Upper lobe of left lung (tissue), 6 donors: Measurements from ENCODE around the gene RGS14. TPM values are rescaled to one million over a fixed set of nuclear protein-coding genes. Genes with fewer than 3 reads are reported as not detected.

Experiments used
- ATAC-seq, 2 donors: fragments of 200-7000 bp; cut with Tn5 transposase; one replicate each; pipeline ENCODE4 v1.9.1; 2022; ENCODE audit warnings: mild to moderate bottlenecking in 2 of 2, moderate library complexity in 2 of 2; ENCODE audit not compliant: low FRiP score in 2 of 2
- DNase-seq, 2 donors: peaks; one replicate each; pipeline ENCODE4 v3.0.0-alpha.2; 2019 to 2020
- H3K27ac ChIP-seq, 4 donors: fragments of 200-600 bp; sonication (generic); one replicate each; pipeline ENCODE4 v1.5.1; 2016 to 2019
- H3K27me3 ChIP-seq, 4 donors: fragments of 200-600 bp; sonication (generic); one replicate each; pipeline ENCODE4 v1.5.1; 2017 to 2019
- H3K36me3 ChIP-seq, 4 donors: fragments of 200-600 bp; sonication (generic); one replicate each; pipeline ENCODE4 v1.5.1; 2016 to 2019
- H3K4me1 ChIP-seq, 4 donors: fragments of 200-600 bp; sonication (generic); one replicate each; pipeline ENCODE4 v1.5.1; 2018 to 2019
- H3K4me3 ChIP-seq, 4 donors: fragments of 200-600 bp; sonication (generic); one replicate each; pipeline ENCODE4 v1.5.1; 2017 to 2019; ENCODE audit warnings: mild to moderate bottlenecking in 2 of 4, moderate library complexity in 1 of 4
- H3K9me3 ChIP-seq, 4 donors: fragments of 200-600 bp; sonication (generic); one replicate each; pipeline ENCODE4 v1.5.1; 2018 to 2019
- CTCF ChIP-seq, 6 experiments: fragments of 450-650 bp in 4 of 6; fragments of 200-600 bp in 2 of 6; sonication (generic) in 2 of 6; IDR thresholded peaks; one replicate each; pipeline ENCODE4 v1.5.1; 2016 to 2019; ENCODE audit warnings: antibody characterized with exemption in 6 of 6
- EP300 ChIP-seq, 4 donors: sonication (generic); formaldehyde crosslinking; IDR thresholded peaks; one replicate each; pipeline ENCODE4 v1.5.1; 2017; ENCODE audit warnings: antibody characterized with exemption in 4 of 4, control low read depth in 2 of 4
- POLR2A ChIP-seq, 4 donors: fragments of 450-650 bp; IDR thresholded peaks; one replicate each; pipeline ENCODE4 v1.5.1; 2016 to 2017; ENCODE audit warnings: antibody characterized with exemption in 4 of 4, mild to moderate bottlenecking in 2 of 4
- POLR2AphosphoS5 ChIP-seq, 2 donors: sonication (generic); formaldehyde crosslinking; IDR thresholded peaks; one replicate each; pipeline ENCODE4 v1.5.1; 2017; ENCODE audit warnings: antibody characterized with exemption in 2 of 2
- WGBS, 2 donors: methylation state at CpG; one replicate each; pipeline ENCODE4 v1.1.5; 2017 to 2018; 5-methylcytosine and 5-hydroxymethylcytosine counted together
- total RNA-seq, 6 donors: library from RNA; depleted of rRNA in 4 of 6; stranded (reverse); fragments of >200 nt in 4 of 6; gene quantifications; one replicate each; pipeline versions ENCODE4 v1.1.0 to v1.2.1, GENCODE V29; 2016 to 2021
- donor health status: DM: no; HTN: no; CAD: no; lungs with moderate emphysema.
- donor health status: DM: no; HTN: yes; CAD: no; lungs with severe emphysema.

RGS14 gene
- total RNA-seq, 6 donors from 2014 or later = 11.9 to 39.1 (median 26.6) TPM

- Histone ChIP-seq H3K36me3 (no peaks in the 10 kb centered on the region), H3K4me1 (peaks cover 22 to 38% (median 30%) of the 10 kb centered on the region in 4 donors), H3K27me3 (no peaks in the 10 kb centered on the region), H3K27ac (no peak overlapping the region), H3K4me3 (no peak overlapping the region), H3K9me3 (no peaks in the 10 kb centered on the region)
- WGBS, 2 donors = 75 to 92% methylated on average over 1 of the region's 1 CpG
- TF ChIP-seq EP300 (IDR thresholded peaks at IDR 0.05) = no peak
- no peak for TF ChIP-seq POLR2A (IDR thresholded peaks at IDR 0.05)
- no peak for TF ChIP-seq CTCF (IDR thresholded peaks at IDR 0.05)
- TF ChIP-seq POLR2AphosphoS5 (IDR thresholded peaks at IDR 0.05) = no peak
- no peak for DNase-seq
- no peak for ATAC-seq
These were observed 2.4 kb upstream of the RGS14 start for GRCh38 chr5:177355162-177355867.

GRCh38 chr5:177355868-177356168 lies 1.9 kb upstream of the RGS14 start:
- Histone ChIP-seq H3K4me3 (no peak overlapping the region), H3K36me3 (no peaks in the 10 kb centered on the region), H3K9me3 (no peaks in the 10 kb centered on the region), H3K4me1 (peaks cover 17 to 33% (median 25%) of the 10 kb centered on the region in 4 donors), H3K27ac (no peak overlapping the region), H3K27me3 (no peaks in the 10 kb centered on the region)
- WGBS, 2 donors = 5 to 24% methylated on average over 1 of the region's 1 CpG
- DNase-seq (no peak), ATAC-seq (no peak)
- no peak for TF ChIP-seq EP300 (IDR thresholded peaks at IDR 0.05)
- no peak for TF ChIP-seq POLR2A (IDR thresholded peaks at IDR 0.05)
- TF ChIP-seq POLR2AphosphoS5 (IDR thresholded peaks at IDR 0.05) = no peak
- no peak for TF ChIP-seq CTCF (IDR thresholded peaks at IDR 0.05)

- Histone ChIP-seq H3K27ac (no peak overlapping the region), H3K4me3 (no peak overlapping the region), H3K27me3 (no peaks in the 10 kb centered on the region), H3K4me1 (peaks cover 17 to 35% (median 26%) of the 10 kb centered on the region in 4 donors), H3K36me3 (no peaks in the 10 kb centered on the region), H3K9me3 (no peaks in the 10 kb centered on the region)
- 68 to 92% methylated on average over 2 to 3 of the region's 3 CpGs for WGBS, 2 donors
- no peak for TF ChIP-seq EP300 (IDR thresholded peaks at IDR 0.05)
- no peak for TF ChIP-seq CTCF (IDR thresholded peaks at IDR 0.05)
- DNase-seq (no peak), ATAC-seq (no peak)
These were observed 978 bp upstream of the RGS14 start for GRCh38 chr5:177356746-177357145.

GRCh38 chr5:177357146-177357458 lies 622 bp upstream of the RGS14 start:
- DNase-seq (no peak), ATAC-seq (no peak)
- H3K27ac ChIP-seq = peak overlapping the region in 3 of 4 donors; percentile 77 to 85 (median 81)
- H3K4me3 ChIP-seq = no peak overlapping the region
- no peaks in the 10 kb centered on the region for H3K9me3 ChIP-seq
- 87 to 100% methylated on average over 3 to 5 of the region's 5 CpGs for WGBS, 2 donors
- no peaks in the 10 kb centered on the region for H3K36me3 ChIP-seq
- H3K27me3 ChIP-seq = no peaks in the 10 kb centered on the region
- TF ChIP-seq EP300 (IDR thresholded peaks at IDR 0.05) (no peak), POLR2AphosphoS5 (IDR thresholded peaks at IDR 0.05) (no peak), POLR2A (IDR thresholded peaks at IDR 0.05) (no peak), CTCF (IDR thresholded peaks at IDR 0.05) (no peak)
- H3K4me1 ChIP-seq = peaks cover 15 to 36% (median 27%) of the 10 kb centered on the region in 4 donors

DNA sequence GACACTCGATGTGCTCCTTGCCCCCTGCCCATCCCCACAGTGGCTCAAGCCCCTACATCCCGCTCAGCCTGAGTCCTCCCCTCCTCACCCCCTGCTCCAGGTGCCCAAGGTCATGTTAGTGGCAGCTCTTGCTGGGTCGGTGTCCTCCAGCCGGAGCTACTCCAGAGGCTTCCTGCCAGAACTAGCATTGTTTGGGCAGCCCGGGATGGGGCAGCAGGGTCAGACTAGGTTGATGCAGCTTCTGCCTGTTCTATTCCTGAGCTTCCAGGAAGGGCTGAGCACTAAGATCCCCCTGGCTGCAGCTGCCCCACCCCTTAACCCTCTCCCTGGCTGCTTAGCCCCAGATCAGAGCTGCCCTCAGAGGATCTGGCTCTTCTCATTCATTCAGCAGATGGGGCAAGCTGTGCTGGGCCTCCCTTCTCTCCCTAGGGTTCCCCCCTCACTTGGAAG lies 671 bp downstream of the RGS14 start:
- no peak for DNase-seq
- WGBS, 2 donors = 33% methylated on average over 5 of the region's 5 CpGs; no CpG with 5 or more reads in 1 of the 2 donors
- Histone ChIP-seq H3K27ac (peak overlapping the region in 3 of 4 donors; percentile 77 to 85 (median 81)), H3K4me1 (peaks cover 17 to 44% (median 36%) of the 10 kb centered on the region in 4 donors), H3K36me3 (no peaks in the 10 kb centered on the region), H3K9me3 (no peaks in the 10 kb centered on the region), H3K27me3 (no peaks in the 10 kb centered on the region), H3K4me3 (peak overlapping the region in 3 of 4 donors; percentile 46 to 60 (median 55))
- TF ChIP-seq CTCF (IDR thresholded peaks at IDR 0.05) (no peak), EP300 (IDR thresholded peaks at IDR 0.05) (no peak), POLR2AphosphoS5 (IDR thresholded peaks at IDR 0.05) (no peak), POLR2A (IDR thresholded peaks at IDR 0.05) (no peak)
- no peak for ATAC-seq
